RWPE2 (cell line): Measurements from ENCODE around the gene SYNGAP1.
"Not testable (repeated sequence)": the region's sequence is repeated elsewhere in the genome, so short reads cannot be mapped to it uniquely, and the experiment has no call there.

Source experiments
- ATAC-seq: fragments of 200-7000 bp; cut with Tn5 transposase; 3 replicates; pipeline ENCODE4 v1.9.1; 2021; ENCODE audit warnings: low read depth
- DNase-seq: peaks from one replicate; pipeline ENCODE4 v3.0.0-alpha.2; 2020; ENCODE audit warnings: low spot score
- H3K27ac ChIP-seq: fragments of 450-650 bp; 2 replicates; pipeline ENCODE4 v1.5.1; 2017; ENCODE audit warnings: mild to moderate bottlenecking; ENCODE audit not compliant: poor library complexity, severe bottlenecking
- H3K27me3 ChIP-seq: fragments of 250-450 bp; sonication (Bioruptor Pico); 2 replicates; pipeline ENCODE4 v1.5.1; 2021; ENCODE audit warnings: mild to moderate bottlenecking, moderate library complexity; ENCODE audit not compliant: insufficient read depth, poor library complexity, severe bottlenecking
- H3K36me3 ChIP-seq: fragments of 250-450 bp; sonication (Bioruptor Pico); 2 replicates; pipeline ENCODE4 v1.5.1; 2020; ENCODE audit warnings: low read depth, mild to moderate bottlenecking, moderate library complexity
- H3K4me1 ChIP-seq: fragments of 250-450 bp; sonication (Bioruptor Pico); 2 replicates; pipeline ENCODE4 v1.5.1; 2021; ENCODE audit warnings: mild to moderate bottlenecking, moderate library complexity; ENCODE audit not compliant: insufficient read depth, poor library complexity, severe bottlenecking
- H3K4me3 ChIP-seq: fragments of 250-450 bp; sonication (Bioruptor Pico); 2 replicates; pipeline ENCODE4 v1.5.1; 2021; ENCODE audit warnings: mild to moderate bottlenecking, moderate library complexity; ENCODE audit not compliant: severe bottlenecking
- H3K9me3 ChIP-seq: fragments of 250-450 bp; sonication (Bioruptor Pico); 2 replicates; pipeline ENCODE4 v1.5.1; 2021; ENCODE audit warnings: mild to moderate bottlenecking, moderate library complexity; ENCODE audit not compliant: severe bottlenecking
- CTCF ChIP-seq: fragments of 450-650 bp; IDR thresholded peaks from one replicate; pipeline ENCODE4 v1.5.1; 2017; ENCODE audit warnings: mild to moderate bottlenecking, moderate library complexity; ENCODE audit not compliant: poor library complexity, severe bottlenecking

The SYNGAP1 gene

DNA sequence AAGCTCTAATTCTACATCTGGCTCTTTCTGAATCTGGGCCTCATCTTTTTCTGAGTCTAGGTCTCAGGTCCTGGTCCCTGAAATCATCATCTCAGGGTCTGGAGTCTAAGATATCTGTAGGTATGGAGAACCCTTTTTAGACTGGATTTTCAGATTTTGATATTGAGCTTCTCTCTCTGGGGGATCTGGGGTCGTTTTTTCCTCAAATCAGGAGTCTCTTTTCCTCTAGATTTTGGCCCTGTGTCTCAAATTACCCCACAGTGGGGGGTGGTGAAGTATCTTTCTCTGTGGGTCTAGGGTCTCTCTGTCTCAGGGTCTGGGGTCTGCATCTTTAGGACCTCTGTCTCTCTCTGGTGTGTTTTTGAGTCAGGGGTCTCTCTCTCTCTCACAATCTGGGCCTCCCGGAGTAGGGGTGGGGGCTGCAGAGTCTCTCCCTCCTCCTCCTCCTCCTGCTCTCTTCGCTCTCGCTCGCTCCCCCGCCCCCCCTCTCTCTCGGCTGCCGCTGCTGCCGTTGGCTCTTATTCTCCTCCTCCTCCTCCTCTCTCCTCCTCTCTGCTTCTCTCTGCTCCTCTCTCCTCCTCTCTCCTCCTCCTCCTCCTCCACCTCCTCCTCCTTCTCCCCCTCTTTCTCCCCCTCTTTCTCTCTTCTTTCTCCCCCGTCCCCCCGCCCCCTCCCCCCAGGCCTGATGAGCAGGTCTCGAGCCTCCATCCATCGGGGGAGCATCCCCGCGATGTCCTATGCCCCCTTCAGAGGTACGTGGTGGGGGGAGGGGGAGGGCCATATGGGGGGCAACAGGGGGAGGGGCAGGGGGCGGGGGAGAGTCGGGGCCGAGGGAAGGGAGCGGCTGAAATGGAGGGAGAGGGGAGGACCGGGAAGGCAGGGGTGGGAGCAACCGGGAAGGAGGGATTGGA is at the start of gene SYNGAP1:
TSS of gene SYNGAP1 (plus strand) at position 486 of the 911 bp plus-strand sequence. CDS start at position 686, 200 bp downstream.
- DNase-seq (no peak), ATAC-seq (no peak)
- TF ChIP-seq CTCF = no peak
- peaks cover 14% of the 10 kb centered on the region for H3K36me3 ChIP-seq
- H3K27me3 ChIP-seq = no peaks in the 10 kb centered on the region
- peak within 1 kb of the TSS; percentile 82 for H3K27ac ChIP-seq
- no peaks in the 10 kb centered on the region for H3K9me3 ChIP-seq
- peaks cover 14% of the 10 kb centered on the region for H3K4me1 ChIP-seq
- H3K4me3 ChIP-seq = no peak within 1 kb of the TSS

GRCh38 chr6:33371901-33372300 is 48.0 kb upstream of the SYNGAP1 start:
- ATAC-seq, DNase-seq, H3K27ac ChIP-seq: not testable (repeated sequence)

GRCh38 chr6:33372526-33373123 is 47.2 kb upstream of the SYNGAP1 start:
- no peak for TF ChIP-seq CTCF
- Histone ChIP-seq H3K27me3 (no peaks in the 10 kb centered on the region), H3K9me3 (no peaks in the 10 kb centered on the region), H3K4me3 (no peak overlapping the region), H3K4me1 (peaks cover 23% of the 10 kb centered on the region), H3K27ac (no peak overlapping the region), H3K36me3 (no peaks in the 10 kb centered on the region)
- no peak for DNase-seq
- no peak for ATAC-seq

More at GRCh38 chr6:33371901-33372300, 48.0 kb upstream of the SYNGAP1 start:
- not testable (repeated sequence) for H3K9me3 ChIP-seq, H3K36me3 ChIP-seq, H3K4me3 ChIP-seq, H3K27me3 ChIP-seq
- peaks cover 23% of the 10 kb centered on the region for H3K4me1 ChIP-seq

- peaks cover 23% of the 10 kb centered on the region for H3K4me1 ChIP-seq
- no peak; the same call in 2 of the 3 replicates for ATAC-seq
- H3K27ac ChIP-seq = peak overlapping the region; percentile 43
- no peak for DNase-seq
- no peaks in the 10 kb centered on the region for H3K9me3 ChIP-seq
- no peak for TF ChIP-seq CTCF
- H3K36me3 ChIP-seq = no peaks in the 10 kb centered on the region
- no peak overlapping the region for H3K4me3 ChIP-seq
- H3K27me3 ChIP-seq = no peaks in the 10 kb centered on the region
Observed at GRCh38 chr6:33373960-33374910, 45.6 kb upstream of the SYNGAP1 start.

DNA sequence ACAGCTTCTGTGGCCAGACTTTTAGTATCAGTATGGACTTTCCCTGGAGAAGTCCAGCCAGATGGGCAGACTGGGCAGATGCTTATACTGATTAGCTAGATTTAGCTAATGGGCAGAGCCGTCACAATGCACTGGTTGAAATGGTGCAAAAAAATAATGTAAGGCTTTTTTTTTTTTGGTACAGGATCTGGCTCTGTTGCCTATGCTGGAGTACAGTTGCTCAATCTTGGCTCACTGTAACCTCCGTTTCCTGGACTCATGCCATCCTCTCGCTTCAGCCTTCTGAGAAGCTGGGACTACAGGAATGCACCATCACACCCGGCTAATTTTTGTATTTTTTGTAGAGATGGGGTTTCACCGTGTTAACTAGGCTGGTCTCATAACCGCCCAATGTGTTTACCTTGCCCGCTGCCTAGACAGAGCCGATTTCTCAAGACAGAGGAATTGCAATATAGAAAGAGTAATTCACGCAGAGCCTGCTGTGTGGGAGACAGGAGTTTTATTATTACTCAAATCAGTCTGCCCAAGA is 44.7 kb upstream of the SYNGAP1 start:
- Histone ChIP-seq H3K27ac (peak overlapping the region; percentile 43), H3K36me3 (no peaks in the 10 kb centered on the region), H3K27me3 (no peaks in the 10 kb centered on the region), H3K4me1 (peaks cover 23% of the 10 kb centered on the region), H3K9me3 (no peaks in the 10 kb centered on the region), H3K4me3 (no peak overlapping the region)
- peak; percentile 73 for DNase-seq
- TF ChIP-seq CTCF = no peak
- ATAC-seq = peak; percentile 89
